ENCODE results near the gene BACE1.

The BACE1 gene

DNA sequence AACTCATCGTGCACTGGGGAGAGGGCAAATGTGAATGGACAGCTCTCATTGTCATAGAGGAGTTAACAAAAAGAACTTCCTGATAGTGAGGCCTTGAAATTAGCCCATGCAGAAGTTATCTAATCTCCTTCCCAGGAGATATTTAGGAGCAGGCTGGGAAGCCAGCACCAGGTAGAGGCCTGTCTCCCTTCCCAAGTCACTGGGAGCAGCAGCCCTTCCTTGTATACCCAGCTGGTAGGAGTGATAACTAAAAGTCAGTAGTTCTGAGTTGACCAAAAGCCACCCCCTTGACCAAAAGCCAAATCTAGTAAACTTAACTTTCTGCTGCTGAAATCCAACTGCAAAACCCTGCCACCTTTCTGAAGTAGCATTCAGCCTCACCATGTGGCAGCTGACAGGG, 26.3 kb downstream of the BACE1 start:
- Histone ChIP-seq H3K9me3 (ENCODE audit: control extremely low read depth in 1 of 5, control insufficient read depth in 4 of 5, insufficient read depth in 2 of 5, low read depth in 1 of 5, low read length in 4 of 5) (no peaks in the 10 kb centered on the region), H3K27ac (ENCODE audit: insufficient read depth in 1 of 2, low read depth in 1 of 2, low read length in 2 of 2, poor library complexity in 1 of 2, severe bottlenecking in 2 of 2) (no peak overlapping the region), H3K36me3 (ENCODE audit: control insufficient read depth in 4 of 4, insufficient read depth in 4 of 4, low read length in 3 of 4) (peaks cover 11 to 65% (median 52%) of the 10 kb centered on the region in 4 experiments), H3K4me3 (ENCODE audit: control insufficient read depth in 1 of 7, extremely low read depth in 1 of 7, insufficient read depth in 4 of 7, low read depth in 2 of 7, low read length in 6 of 7) (no peak overlapping the region), H3K27me3 (replicated peaks in 2 of 5; ENCODE audit: control insufficient read depth in 4 of 5, insufficient read depth in 5 of 5, low read length in 4 of 5) (no peaks in the 10 kb centered on the region), H3K4me1 (ENCODE audit: control extremely low read depth in 1 of 4, control insufficient read depth in 4 of 4, insufficient read depth in 4 of 4, low read length in 3 of 4) (no peaks in the 10 kb centered on the region)
- CTCF ChIA-PET = no interaction called here
- WGBS (ENCODE audit: insufficient coverage) = 100% methylated on average over 1 of the region's 1 CpG
- DNase-seq = no peak
- POLR2A ChIA-PET = no interaction called here

DNA sequence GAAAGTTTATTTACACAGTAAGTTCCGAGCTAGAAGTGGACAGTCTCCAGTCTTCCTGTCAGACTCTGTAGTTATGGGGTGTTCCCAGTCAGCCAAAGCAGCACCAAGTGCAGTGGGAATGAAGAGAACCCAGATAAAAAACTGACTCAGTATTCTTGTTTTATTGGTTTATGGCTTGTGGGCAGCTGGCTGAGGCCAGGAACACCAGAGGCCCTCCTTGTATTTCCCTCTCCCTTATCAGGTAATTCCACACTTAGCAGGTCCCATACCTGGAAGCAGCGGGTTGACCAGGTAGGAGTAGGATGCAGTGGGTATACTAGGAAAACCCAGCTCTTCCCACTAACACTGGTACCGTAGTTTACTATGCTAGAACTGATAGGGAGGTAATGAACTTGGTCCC, 28.4 kb downstream of the BACE1 start:
- no peak overlapping the region for H3K4me3 ChIP-seq (ENCODE audit: control insufficient read depth in 1 of 7, extremely low read depth in 1 of 7, insufficient read depth in 4 of 7, low read depth in 2 of 7, low read length in 6 of 7)
- no peaks in the 10 kb centered on the region for H3K9me3 ChIP-seq (ENCODE audit: control extremely low read depth in 1 of 5, control insufficient read depth in 4 of 5, insufficient read depth in 2 of 5, low read depth in 1 of 5, low read length in 4 of 5)
- no peak overlapping the region for H3K27ac ChIP-seq (ENCODE audit: insufficient read depth in 1 of 2, low read depth in 1 of 2, low read length in 2 of 2, poor library complexity in 1 of 2, severe bottlenecking in 2 of 2)
- 67% methylated on average over 1 of the region's 3 CpGs for WGBS (ENCODE audit: insufficient coverage)
- CTCF ChIA-PET = interaction anchor here (0.6 kb wide), 1 partner anchor 20 kb away, joined by 3 read pairs; no protein-coding TSS in a partner anchor
- POLR2A ChIA-PET = no interaction called here
- no peaks in the 10 kb centered on the region for H3K27me3 ChIP-seq (replicated peaks in 2 of 5; ENCODE audit: control insufficient read depth in 4 of 5, insufficient read depth in 5 of 5, low read length in 4 of 5)
- H3K36me3 ChIP-seq (ENCODE audit: control insufficient read depth in 4 of 4, insufficient read depth in 4 of 4, low read length in 3 of 4) = peaks cover 13 to 73% (median 57%) of the 10 kb centered on the region in 4 experiments
- H3K4me1 ChIP-seq (ENCODE audit: control extremely low read depth in 1 of 4, control insufficient read depth in 4 of 4, insufficient read depth in 4 of 4, low read length in 3 of 4) = no peaks in the 10 kb centered on the region
- DNase-seq = no peak

DNA sequence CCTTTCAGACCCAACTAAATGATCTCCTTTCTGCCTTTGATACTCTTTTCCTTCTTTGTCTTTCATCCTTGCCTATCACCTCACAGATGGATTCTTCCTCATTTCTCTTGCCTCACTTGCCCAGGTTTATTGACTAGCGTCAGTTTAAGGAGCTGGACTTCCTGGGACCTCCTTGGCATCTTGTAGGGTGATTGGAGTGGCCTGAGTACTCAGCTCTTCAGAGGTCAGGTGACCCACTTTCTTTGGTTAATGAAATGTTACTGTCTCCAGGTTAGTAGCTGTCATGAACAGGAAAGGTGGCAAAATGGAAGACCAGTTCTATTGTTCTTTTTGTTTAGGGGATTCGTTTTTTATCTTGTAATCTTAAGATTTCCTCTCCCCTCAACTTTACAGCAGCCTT, 29.5 kb downstream of the BACE1 start:
- ChIA-PET POLR2A (no interaction called here), CTCF (no interaction called here)
- Histone ChIP-seq H3K4me3 (ENCODE audit: control insufficient read depth in 1 of 7, extremely low read depth in 1 of 7, insufficient read depth in 4 of 7, low read depth in 2 of 7, low read length in 6 of 7) (no peak overlapping the region), H3K4me1 (ENCODE audit: control extremely low read depth in 1 of 4, control insufficient read depth in 4 of 4, insufficient read depth in 4 of 4, low read length in 3 of 4) (no peaks in the 10 kb centered on the region), H3K36me3 (ENCODE audit: control insufficient read depth in 4 of 4, insufficient read depth in 4 of 4, low read length in 3 of 4) (peaks cover 20 to 81% (median 63%) of the 10 kb centered on the region in 4 experiments), H3K27ac (ENCODE audit: insufficient read depth in 1 of 2, low read depth in 1 of 2, low read length in 2 of 2, poor library complexity in 1 of 2, severe bottlenecking in 2 of 2) (no peak overlapping the region), H3K9me3 (ENCODE audit: control extremely low read depth in 1 of 5, control insufficient read depth in 4 of 5, insufficient read depth in 2 of 5, low read depth in 1 of 5, low read length in 4 of 5) (no peaks in the 10 kb centered on the region), H3K27me3 (replicated peaks in 2 of 5; ENCODE audit: control insufficient read depth in 4 of 5, insufficient read depth in 5 of 5, low read length in 4 of 5) (no peaks in the 10 kb centered on the region)
- DNase-seq = no peak
- no CpG with 5 or more reads among the region's 2 CpGs for WGBS (ENCODE audit: insufficient coverage)

DNA sequence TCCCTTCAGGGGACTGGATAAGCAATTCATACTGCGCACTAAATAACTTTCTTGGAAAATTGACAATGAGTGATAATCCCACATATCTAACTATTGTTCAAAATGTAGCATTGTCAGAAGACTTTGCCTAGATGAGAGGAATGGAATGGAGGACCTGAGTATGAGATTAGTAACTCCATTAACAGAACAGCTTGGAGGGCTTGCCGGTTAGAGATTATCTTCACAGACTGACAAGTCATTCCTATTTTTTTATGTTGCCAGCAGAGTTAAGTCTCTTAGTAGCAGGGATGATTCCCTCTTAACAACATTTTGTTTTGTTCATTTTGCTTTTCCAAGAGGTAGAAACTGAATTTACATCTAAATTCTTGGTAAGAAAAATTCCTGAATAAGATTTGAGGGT, 32.0 kb downstream of the BACE1 start:
- Histone ChIP-seq H3K4me3 (ENCODE audit: control insufficient read depth in 1 of 7, extremely low read depth in 1 of 7, insufficient read depth in 4 of 7, low read depth in 2 of 7, low read length in 6 of 7) (no peak overlapping the region), H3K27me3 (replicated peaks in 2 of 5; ENCODE audit: control insufficient read depth in 4 of 5, insufficient read depth in 5 of 5, low read length in 4 of 5) (no peaks in the 10 kb centered on the region), H3K36me3 (ENCODE audit: control insufficient read depth in 4 of 4, insufficient read depth in 4 of 4, low read length in 3 of 4) (peaks cover 22 to 69% (median 55%) of the 10 kb centered on the region in 4 experiments), H3K27ac (ENCODE audit: insufficient read depth in 1 of 2, low read depth in 1 of 2, low read length in 2 of 2, poor library complexity in 1 of 2, severe bottlenecking in 2 of 2) (no peak overlapping the region), H3K9me3 (ENCODE audit: control extremely low read depth in 1 of 5, control insufficient read depth in 4 of 5, insufficient read depth in 2 of 5, low read depth in 1 of 5, low read length in 4 of 5) (no peaks in the 10 kb centered on the region), H3K4me1 (ENCODE audit: control extremely low read depth in 1 of 4, control insufficient read depth in 4 of 4, insufficient read depth in 4 of 4, low read length in 3 of 4) (peaks cover 0 to 2% (median 0%) of the 10 kb centered on the region in 4 experiments)
- WGBS (ENCODE audit: insufficient coverage) = 91% methylated on average over 1 of the region's 2 CpGs
- CTCF ChIA-PET = no interaction called here
- no peak for DNase-seq
- POLR2A ChIA-PET = no interaction called here

DNA sequence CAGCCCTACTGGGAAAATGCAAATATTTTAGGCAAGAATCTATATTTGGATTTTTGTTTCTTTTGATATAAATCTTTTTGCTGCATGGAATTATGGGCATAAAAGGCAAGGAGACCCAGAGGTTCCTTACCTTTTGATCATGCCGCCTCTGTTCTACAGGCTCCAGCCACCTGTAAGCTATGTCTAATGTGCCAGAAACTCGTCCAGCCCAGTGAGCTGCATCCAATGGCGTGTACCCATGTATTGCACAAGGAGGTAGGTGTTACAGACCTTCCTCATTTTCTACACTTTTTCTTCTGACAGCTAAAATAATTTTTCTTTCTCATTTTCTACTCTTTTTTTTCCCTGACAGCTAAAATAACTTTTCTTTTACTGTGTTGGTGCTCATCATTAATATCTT, 33.1 kb downstream of the BACE1 start:
- no peaks in the 10 kb centered on the region for H3K27me3 ChIP-seq (replicated peaks in 2 of 5; ENCODE audit: control insufficient read depth in 4 of 5, insufficient read depth in 5 of 5, low read length in 4 of 5)
- CTCF ChIA-PET = interaction anchor here (0.6 kb wide), 1 partner anchor 24 kb away, joined by 4 read pairs; no protein-coding TSS in a partner anchor
- POLR2A ChIA-PET = no interaction called here

DNA sequence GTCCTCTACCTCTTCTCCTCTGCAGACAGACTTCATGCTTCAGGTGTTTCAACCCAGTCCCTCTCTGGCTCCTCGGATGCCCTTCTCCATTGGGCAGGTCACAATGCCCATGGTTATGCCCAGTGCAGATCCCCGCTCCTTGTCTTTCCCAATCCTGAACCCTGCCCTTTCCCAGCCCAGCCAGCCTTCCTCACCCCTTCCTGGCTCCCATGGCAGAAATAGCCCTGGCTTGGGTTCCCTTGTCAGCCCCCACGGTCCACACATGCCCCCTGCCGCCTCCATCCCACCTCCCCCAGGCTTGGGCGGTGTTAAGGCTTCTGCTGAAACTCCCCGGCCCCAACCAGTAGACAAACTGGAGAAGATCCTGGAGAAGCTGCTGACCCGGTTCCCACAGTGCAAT, 34.2 kb downstream of the BACE1 start:
- Histone ChIP-seq H3K27me3 (replicated peaks in 2 of 5; ENCODE audit: control insufficient read depth in 4 of 5, insufficient read depth in 5 of 5, low read length in 4 of 5) (no peaks in the 10 kb centered on the region), H3K27ac (ENCODE audit: insufficient read depth in 1 of 2, low read depth in 1 of 2, low read length in 2 of 2, poor library complexity in 1 of 2, severe bottlenecking in 2 of 2) (no peak overlapping the region), H3K9me3 (ENCODE audit: control extremely low read depth in 1 of 5, control insufficient read depth in 4 of 5, insufficient read depth in 2 of 5, low read depth in 1 of 5, low read length in 4 of 5) (no peaks in the 10 kb centered on the region), H3K36me3 (ENCODE audit: control insufficient read depth in 4 of 4, insufficient read depth in 4 of 4, low read length in 3 of 4) (peaks cover 14 to 56% (median 42%) of the 10 kb centered on the region in 4 experiments), H3K4me1 (ENCODE audit: control extremely low read depth in 1 of 4, control insufficient read depth in 4 of 4, insufficient read depth in 4 of 4, low read length in 3 of 4) (peaks cover 0 to 2% (median 0%) of the 10 kb centered on the region in 4 experiments), H3K4me3 (ENCODE audit: control insufficient read depth in 1 of 7, extremely low read depth in 1 of 7, insufficient read depth in 4 of 7, low read depth in 2 of 7, low read length in 6 of 7) (no peak overlapping the region)
- DNase-seq = no peak
- ChIA-PET CTCF (no interaction called here), POLR2A (no interaction called here)
- 97% methylated on average over 6 of the region's 7 CpGs for WGBS (ENCODE audit: insufficient coverage)

More for the DNA sequence above, 33.1 kb downstream of the BACE1 start:
- Histone ChIP-seq H3K4me1 (ENCODE audit: control extremely low read depth in 1 of 4, control insufficient read depth in 4 of 4, insufficient read depth in 4 of 4, low read length in 3 of 4) (peaks cover 0 to 2% (median 0%) of the 10 kb centered on the region in 4 experiments), H3K9me3 (ENCODE audit: control extremely low read depth in 1 of 5, control insufficient read depth in 4 of 5, insufficient read depth in 2 of 5, low read depth in 1 of 5, low read length in 4 of 5) (no peaks in the 10 kb centered on the region), H3K4me3 (ENCODE audit: control insufficient read depth in 1 of 7, extremely low read depth in 1 of 7, insufficient read depth in 4 of 7, low read depth in 2 of 7, low read length in 6 of 7) (no peak overlapping the region), H3K36me3 (ENCODE audit: control insufficient read depth in 4 of 4, insufficient read depth in 4 of 4, low read length in 3 of 4) (peaks cover 20 to 60% (median 47%) of the 10 kb centered on the region in 4 experiments), H3K27ac (ENCODE audit: insufficient read depth in 1 of 2, low read depth in 1 of 2, low read length in 2 of 2, poor library complexity in 1 of 2, severe bottlenecking in 2 of 2) (no peak overlapping the region)
- 100% methylated on average over 3 of the region's 3 CpGs for WGBS (ENCODE audit: insufficient coverage)
- DNase-seq = no peak

DNA sequence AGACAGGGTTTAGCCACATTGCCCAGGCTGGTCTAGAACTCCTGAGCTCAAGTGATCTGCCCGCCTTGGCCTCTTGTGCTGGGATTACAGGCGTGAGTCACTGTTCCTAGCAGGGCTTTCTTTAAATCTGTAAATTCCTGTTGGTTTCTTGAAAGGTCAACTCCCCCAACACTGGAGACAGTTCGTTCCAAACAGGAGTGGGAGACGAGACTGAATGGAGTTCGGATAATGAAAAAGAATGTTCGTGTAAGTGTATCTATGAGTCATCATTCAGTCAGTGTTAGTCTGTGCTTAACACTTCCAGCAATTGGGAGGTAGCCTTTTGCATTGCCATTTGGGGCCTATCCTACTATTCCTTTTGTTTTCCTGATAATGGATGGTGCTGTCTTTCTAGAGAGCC, 34.9 kb downstream of the BACE1 start:
- Histone ChIP-seq H3K36me3 (ENCODE audit: control insufficient read depth in 4 of 4, insufficient read depth in 4 of 4, low read length in 3 of 4) (peaks cover 14 to 50% (median 38%) of the 10 kb centered on the region in 4 experiments), H3K27ac (ENCODE audit: insufficient read depth in 1 of 2, low read depth in 1 of 2, low read length in 2 of 2, poor library complexity in 1 of 2, severe bottlenecking in 2 of 2) (no peak overlapping the region), H3K9me3 (ENCODE audit: control extremely low read depth in 1 of 5, control insufficient read depth in 4 of 5, insufficient read depth in 2 of 5, low read depth in 1 of 5, low read length in 4 of 5) (no peaks in the 10 kb centered on the region), H3K4me1 (ENCODE audit: control extremely low read depth in 1 of 4, control insufficient read depth in 4 of 4, insufficient read depth in 4 of 4, low read length in 3 of 4) (peaks cover 0 to 2% (median 0%) of the 10 kb centered on the region in 4 experiments), H3K4me3 (ENCODE audit: control insufficient read depth in 1 of 7, extremely low read depth in 1 of 7, insufficient read depth in 4 of 7, low read depth in 2 of 7, low read length in 6 of 7) (no peak overlapping the region), H3K27me3 (replicated peaks in 2 of 5; ENCODE audit: control insufficient read depth in 4 of 5, insufficient read depth in 5 of 5, low read length in 4 of 5) (no peaks in the 10 kb centered on the region)
- ChIA-PET CTCF (no interaction called here), POLR2A (no interaction called here)
- WGBS (ENCODE audit: insufficient coverage) = 100% methylated on average over 4 of the region's 6 CpGs
- no peak for DNase-seq
